ENCODE results near the gene OXCT1. TPM values are rescaled to one million over a fixed set of nuclear protein-coding genes. Genes with fewer than 3 reads are reported as not detected.

OXCT1 gene
- 42.7 and 48.7 TPM in 2 replicates for total RNA-seq (2014; rRNA removed; shearing (Covaris generic))

DNA sequence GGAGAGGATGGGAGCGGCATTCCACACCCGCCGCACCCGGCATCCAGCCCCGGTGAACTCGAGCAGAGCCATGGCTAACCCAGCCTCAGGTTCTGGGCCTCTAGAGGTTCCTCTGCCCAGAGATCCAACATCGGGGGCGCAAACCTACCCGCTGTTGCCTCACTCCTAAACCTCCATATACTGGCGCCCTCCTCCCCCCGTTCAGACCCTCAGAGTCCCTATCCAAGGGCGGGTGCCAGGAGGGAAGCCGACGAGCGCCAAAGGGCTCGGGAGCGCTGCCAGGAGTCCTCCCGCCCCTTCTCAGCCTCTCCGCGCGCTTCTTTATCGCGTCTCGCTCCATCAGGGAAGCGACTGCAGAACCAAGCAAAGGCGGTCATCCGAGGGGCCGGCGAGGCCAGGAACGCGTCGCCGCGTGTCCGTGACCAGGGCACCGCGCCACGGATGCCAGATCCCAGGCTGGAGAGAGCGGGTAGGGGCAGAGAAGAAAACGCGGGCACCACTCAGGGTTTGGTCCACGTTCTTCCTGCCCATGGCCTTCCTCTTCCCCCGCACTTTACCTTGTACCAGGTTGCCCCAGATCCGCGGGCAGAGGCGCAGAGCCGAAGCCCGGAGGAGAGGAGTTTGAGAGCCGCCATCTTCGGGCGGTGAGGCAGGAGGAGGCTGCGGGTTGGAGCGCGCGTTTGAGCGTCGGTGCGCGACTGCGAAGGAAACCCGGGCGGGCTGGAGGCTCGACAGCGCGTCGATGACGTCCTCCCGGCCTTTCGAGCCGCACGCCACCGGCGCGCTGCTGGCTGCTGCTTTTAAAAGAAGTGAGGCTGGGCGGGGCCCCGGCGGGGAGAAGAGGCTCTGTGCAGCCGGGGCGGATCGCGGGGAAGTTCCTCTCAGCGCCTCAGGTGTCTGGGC lies at the start of gene OXCT1:
TSS of gene OXCT1 (minus strand) at position 702 of the 903 bp plus-strand sequence. CDS start at position 635, 67 bp downstream.
- H3K4me3 ChIP-seq = peak within 1 kb of the TSS; percentile 61
- peak; percentile 77 to 84 for DNase-seq (ENCODE audit: low read depth in 1 of 2, low spot score in 2 of 2)
- peak within 1 kb of the TSS; percentile 35 for H3K27ac ChIP-seq

DNA sequence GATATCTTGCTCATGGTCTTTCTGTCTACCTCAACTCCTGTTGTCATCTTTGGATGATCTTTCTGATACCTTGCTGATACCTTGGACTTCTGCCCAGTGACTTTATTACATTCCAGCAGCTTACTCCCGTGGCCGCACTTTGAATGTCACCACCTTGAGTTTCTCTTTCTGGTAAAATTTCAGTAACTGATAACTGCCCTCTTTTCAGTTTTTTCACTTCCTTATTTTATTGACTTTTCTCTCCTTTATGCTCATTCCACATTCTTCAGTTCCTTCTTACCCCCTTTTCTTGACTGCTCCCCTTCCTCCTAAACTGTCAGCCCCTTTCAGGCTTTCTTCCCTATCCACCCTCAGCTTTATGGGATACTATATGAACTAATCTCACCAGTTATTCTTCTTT lies 47.9 kb upstream of the OXCT1 start:
- no peak for DNase-seq (ENCODE audit: low read depth in 1 of 2, low spot score in 2 of 2)
- Histone ChIP-seq H3K36me3 (peaks cover 49% of the 10 kb centered on the region), H3K4me1 (replicated peaks) (peaks cover 4% of the 10 kb centered on the region; the same call in 1 of the 2 replicates), H3K4me3 (no peak overlapping the region), H3K9me3 (replicated peaks) (no peaks in the 10 kb centered on the region), H3K27me3 (replicated peaks) (no peaks in the 10 kb centered on the region), H3K27ac (no peak overlapping the region)

More for the DNA sequence above, at the start of gene OXCT1:
- Histone ChIP-seq H3K36me3 (no peaks in the 10 kb centered on the region), H3K9me3 (replicated peaks) (no peaks in the 10 kb centered on the region), H3K4me1 (replicated peaks) (peaks cover 14% of the 10 kb centered on the region), H3K27me3 (replicated peaks) (no peaks in the 10 kb centered on the region)

DNA sequence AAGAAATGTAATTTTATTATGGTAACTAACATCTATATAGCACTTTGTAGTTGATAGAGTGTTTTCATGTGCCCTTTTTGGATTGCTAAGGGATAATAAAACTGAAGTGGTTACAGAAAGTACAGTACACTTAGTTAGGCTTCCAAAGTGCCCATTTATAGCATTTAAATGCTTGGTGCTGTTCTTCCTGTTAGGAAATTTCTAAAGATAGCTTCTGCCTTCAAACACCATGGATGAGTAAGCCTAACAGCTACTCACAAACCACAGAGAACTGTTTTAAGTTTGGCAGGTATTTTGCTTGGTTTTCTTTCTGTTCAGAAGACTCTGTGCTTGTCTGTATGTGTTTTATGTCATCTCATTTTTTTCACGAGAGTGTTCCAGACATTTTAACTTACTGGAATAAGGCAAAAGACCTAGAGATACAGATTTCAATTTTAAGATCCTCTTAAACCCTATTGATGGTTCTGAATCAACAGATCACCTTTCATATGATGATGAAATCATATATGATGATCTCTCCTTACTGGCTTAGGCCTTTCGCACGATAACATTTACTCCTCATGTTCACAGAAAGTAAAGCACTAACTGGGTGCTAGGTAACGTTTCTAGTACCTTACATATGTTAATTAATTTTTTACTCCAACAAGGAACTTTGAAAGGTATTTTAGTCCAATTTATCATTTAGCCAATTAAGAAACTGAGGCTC lies 38.3 kb upstream of the OXCT1 start:
- Histone ChIP-seq H3K4me1 (replicated peaks) (peaks cover 4% of the 10 kb centered on the region), H3K27ac (no peak overlapping the region), H3K9me3 (replicated peaks) (no peaks in the 10 kb centered on the region), H3K4me3 (no peak overlapping the region), H3K27me3 (replicated peaks) (no peaks in the 10 kb centered on the region), H3K36me3 (peaks cover 68% of the 10 kb centered on the region)
- DNase-seq (ENCODE audit: low read depth in 1 of 2, low spot score in 2 of 2) = no peak

DNA sequence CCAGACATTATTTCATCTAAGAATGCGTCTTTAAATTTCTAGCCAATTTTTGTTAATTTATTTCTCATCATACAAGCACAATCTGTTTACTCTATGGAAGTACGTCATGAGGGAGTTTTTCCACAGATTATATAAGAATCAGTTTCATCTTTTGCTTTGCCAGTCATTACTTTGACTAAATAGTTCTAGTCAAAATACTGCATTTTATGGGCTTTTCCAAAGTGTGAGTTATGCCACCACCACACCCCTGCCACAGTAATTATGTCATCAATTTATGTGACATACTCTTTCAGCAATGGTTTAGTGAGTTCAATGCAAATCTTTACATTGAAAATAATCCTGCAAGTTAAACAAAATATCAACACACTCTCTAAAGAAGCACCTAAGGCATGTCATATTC lies 35.9 kb upstream of the OXCT1 start:
- Histone ChIP-seq H3K27me3 (replicated peaks) (no peaks in the 10 kb centered on the region), H3K9me3 (replicated peaks) (no peaks in the 10 kb centered on the region), H3K27ac (no peak overlapping the region), H3K36me3 (peaks cover 47% of the 10 kb centered on the region), H3K4me1 (replicated peaks) (peaks cover 8% of the 10 kb centered on the region), H3K4me3 (no peak overlapping the region)
- no peak for DNase-seq (ENCODE audit: low read depth in 1 of 2, low spot score in 2 of 2)

DNA sequence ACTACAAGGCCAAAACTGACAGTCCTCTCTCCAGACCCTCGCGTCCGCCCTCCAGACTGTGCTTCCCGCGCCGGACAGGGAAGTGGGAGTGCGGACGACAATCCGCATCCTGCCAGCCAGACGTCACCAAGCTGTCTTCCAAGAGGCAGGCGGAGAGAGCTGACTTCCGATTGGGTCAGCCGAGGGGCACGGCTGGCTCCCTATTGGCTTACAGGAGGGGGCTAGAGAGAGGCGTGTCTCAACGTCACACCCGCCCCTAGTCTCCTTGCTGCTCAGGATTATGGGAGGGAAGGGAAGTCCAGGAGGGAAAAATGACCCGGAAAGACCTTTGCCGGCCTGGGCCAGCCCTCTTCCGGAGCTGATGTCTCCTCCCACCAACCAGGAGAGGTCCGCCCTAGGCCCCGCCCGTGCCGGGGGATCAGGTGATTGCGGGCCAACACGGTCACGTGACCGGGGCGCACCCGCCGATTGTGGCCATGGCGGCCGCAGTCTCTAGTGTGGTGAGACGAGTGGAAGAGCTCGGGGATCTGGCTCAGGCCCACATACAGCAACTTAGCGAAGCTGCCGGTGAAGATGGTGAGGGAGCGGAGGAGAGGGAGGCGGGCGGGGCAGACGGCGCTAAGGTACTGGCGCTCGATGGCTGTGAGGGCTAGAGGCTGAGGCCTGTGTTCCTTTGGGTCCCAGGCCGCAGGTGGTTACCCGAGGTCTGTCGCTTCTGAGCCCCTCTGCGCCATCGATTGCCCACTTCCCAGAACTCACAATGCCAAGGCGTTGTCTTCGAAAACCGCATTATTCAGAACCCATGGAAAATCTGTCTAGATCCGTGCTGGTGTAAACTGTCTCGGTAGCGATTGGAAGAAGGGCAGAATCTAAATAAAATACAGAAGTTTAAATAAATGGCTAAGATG lies 33.9 kb upstream of the OXCT1 start, which contains the start of gene RIMOC1:
TSS of gene RIMOC1 (plus strand) at position 453 of the 908 bp plus-strand sequence. CDS start at position 477, 24 bp downstream.
- Histone ChIP-seq H3K4me3 (peak within 1 kb of the TSS; percentile 59), H3K9me3 (replicated peaks) (no peaks in the 10 kb centered on the region), H3K36me3 (peaks cover 33% of the 10 kb centered on the region), H3K4me1 (replicated peaks) (peaks cover 8% of the 10 kb centered on the region), H3K27me3 (replicated peaks) (no peaks in the 10 kb centered on the region), H3K27ac (peak within 1 kb of the TSS; percentile 45)
- peak; percentile 99 for DNase-seq (ENCODE audit: low read depth in 1 of 2, low spot score in 2 of 2)

DNA sequence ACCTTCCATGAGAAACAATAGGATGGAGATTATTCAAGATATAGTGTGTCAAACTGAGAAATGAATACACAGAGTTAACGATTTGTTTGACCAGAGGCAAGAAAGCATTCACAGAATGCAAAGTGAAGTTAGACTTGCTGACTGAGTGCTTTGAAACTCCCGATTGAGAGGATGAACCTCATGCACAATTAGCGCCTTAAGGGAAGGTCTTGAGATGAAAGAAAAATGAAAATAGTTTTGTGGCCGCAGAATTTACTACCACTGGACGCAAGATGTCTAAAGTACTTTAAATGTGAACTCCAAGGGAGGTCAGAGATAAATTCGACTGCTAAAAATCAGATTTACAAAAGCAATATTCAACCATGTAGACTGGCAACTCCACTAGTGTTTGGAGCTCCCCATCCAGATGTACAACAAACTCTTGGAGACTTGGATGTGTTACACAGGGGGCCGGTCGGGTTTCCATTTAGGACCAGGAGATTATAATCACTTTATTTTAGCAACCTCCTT lies 33.2 kb upstream of the OXCT1 start:
- H3K36me3 ChIP-seq = peaks cover 26% of the 10 kb centered on the region
- H3K4me3 ChIP-seq = peak overlapping the region; percentile 59
- H3K27me3 ChIP-seq (replicated peaks) = no peaks in the 10 kb centered on the region
- peak in 1 of 2 experiments; percentile 2 for DNase-seq (ENCODE audit: low read depth in 1 of 2, low spot score in 2 of 2)
- no peaks in the 10 kb centered on the region for H3K9me3 ChIP-seq (replicated peaks)
- peak overlapping the region; percentile 45 for H3K27ac ChIP-seq
- H3K4me1 ChIP-seq (replicated peaks) = peaks cover 8% of the 10 kb centered on the region

DNA sequence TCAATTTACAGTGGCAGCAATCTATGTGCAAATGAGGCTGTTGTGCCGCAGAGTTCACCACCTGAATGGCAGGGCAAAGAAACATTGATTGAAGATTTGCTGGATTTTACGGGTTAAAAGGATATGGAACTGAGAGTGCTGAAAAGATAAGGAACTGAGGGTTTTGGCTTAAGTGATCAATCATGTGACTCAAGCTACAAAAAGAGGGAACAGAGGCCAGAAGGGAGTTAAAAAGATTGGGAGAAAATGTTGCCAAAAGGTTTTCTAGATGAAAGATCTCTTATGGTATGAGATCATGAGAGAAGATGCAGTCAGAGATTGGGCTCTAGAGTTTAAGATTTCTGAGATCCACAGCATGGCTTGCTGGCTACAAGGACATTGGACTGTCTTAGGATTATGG lies 26.0 kb upstream of the OXCT1 start:
- H3K9me3 ChIP-seq (replicated peaks) = no peaks in the 10 kb centered on the region
- no peaks in the 10 kb centered on the region for H3K4me1 ChIP-seq (replicated peaks)
- no peak overlapping the region for H3K4me3 ChIP-seq
- peaks cover 11% of the 10 kb centered on the region; the same call in 1 of the 2 replicates for H3K27me3 ChIP-seq (replicated peaks)
- no peak for DNase-seq (ENCODE audit: low read depth in 1 of 2, low spot score in 2 of 2)
- H3K27ac ChIP-seq = no peak overlapping the region
- H3K36me3 ChIP-seq = no peaks in the 10 kb centered on the region

DNA sequence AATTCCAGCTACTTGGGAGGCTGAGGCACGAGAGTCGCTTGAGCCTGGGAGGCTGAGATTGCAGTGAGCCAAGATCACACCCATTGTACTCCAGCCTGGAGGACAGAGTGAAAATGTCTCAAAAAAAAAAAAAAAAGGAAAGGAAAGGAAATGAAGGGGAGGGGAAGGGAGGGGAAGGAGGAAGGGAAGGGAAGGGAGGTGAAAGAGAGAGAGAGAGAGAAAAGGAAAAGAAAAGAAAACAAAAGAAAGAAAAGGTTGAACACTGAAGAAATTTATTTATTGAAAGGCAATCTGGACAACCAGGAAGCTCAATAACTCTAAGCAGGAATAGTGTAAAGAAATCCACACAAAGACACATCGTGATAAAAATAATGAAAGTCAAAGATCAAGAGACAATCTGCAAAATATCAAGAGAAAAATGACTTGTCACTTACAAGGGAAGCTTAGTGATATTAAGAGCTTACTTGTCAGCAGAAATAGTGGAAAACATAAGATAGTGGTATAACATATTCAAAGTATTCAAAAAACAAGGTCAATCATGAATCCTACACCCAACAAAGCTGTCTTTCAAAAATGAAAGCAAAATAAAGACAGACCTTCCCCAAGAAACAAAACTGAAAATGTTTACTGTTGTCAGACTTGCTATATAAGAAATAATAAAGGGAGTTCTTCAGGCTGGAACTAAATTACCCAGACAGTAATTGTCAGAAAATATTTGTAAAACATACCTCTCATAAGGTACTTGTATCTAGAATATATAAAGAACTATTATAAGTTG lies 23.0 kb upstream of the OXCT1 start:
- Histone ChIP-seq H3K4me1 (replicated peaks) (no peaks in the 10 kb centered on the region), H3K9me3 (replicated peaks) (no peaks in the 10 kb centered on the region), H3K4me3 (no peak overlapping the region), H3K27me3 (replicated peaks) (peaks cover 11% of the 10 kb centered on the region; the same call in 1 of the 2 replicates), H3K27ac (no peak overlapping the region), H3K36me3 (no peaks in the 10 kb centered on the region)
- DNase-seq (ENCODE audit: low read depth in 1 of 2, low spot score in 2 of 2) = no peak

DNA sequence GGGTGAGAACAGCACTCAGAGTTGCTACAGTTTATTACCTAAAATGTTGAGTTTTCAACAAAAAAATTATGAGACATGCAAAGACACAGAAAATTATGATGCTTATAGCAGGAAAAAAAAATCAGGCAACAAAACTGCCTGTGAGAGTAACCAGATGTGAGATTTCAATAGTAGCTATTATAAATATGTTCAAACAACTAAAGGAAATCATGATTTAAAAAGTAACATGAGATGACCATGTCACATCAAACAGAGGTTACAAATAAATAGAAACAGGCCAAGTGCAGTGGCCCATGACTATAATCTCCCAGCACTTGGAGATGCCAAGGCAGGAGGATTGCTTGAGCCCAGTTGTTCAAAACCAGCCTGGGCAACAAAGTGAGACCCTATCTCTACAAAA lies 21.8 kb upstream of the OXCT1 start:
- Histone ChIP-seq H3K27ac (no peak overlapping the region), H3K4me3 (no peak overlapping the region), H3K9me3 (replicated peaks) (no peaks in the 10 kb centered on the region), H3K36me3 (no peaks in the 10 kb centered on the region), H3K27me3 (replicated peaks) (peaks cover 7% of the 10 kb centered on the region; the same call in 1 of the 2 replicates), H3K4me1 (replicated peaks) (no peaks in the 10 kb centered on the region)
- DNase-seq (ENCODE audit: low read depth in 1 of 2, low spot score in 2 of 2) = no peak

DNA sequence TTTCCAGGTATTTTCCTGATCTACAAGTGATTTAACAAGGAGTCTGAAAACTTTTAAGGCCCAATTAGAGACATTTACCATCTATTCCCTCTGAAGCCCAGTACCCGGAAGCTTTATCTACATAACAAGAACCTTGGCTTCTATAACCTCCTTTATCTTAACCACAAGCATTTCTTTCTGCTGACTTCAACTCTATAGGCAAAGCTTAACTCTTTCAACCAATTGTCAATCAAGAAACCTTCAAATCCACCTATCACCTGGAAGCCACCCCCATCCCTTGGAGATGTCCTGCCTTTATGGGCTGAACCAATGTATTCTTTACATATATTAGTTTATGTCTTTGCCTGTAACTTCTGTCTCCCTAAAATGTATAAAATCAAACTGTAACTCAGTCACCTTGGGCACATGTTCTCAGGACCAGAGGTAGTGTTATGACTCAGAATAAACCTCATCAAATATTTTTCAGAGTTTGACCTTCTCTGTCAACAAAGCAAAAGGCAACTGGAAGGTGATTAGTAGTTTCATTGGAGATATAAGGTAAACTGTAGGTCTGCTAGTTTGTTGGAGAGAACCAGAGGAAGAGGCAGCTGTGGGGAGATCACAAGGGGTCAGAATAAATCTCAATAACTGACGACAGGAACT lies 21.0 kb upstream of the OXCT1 start:
- Histone ChIP-seq H3K4me1 (replicated peaks) (no peaks in the 10 kb centered on the region), H3K4me3 (no peak overlapping the region), H3K27ac (no peak overlapping the region), H3K9me3 (replicated peaks) (no peaks in the 10 kb centered on the region), H3K27me3 (replicated peaks) (peaks cover 7% of the 10 kb centered on the region; the same call in 1 of the 2 replicates), H3K36me3 (no peaks in the 10 kb centered on the region)
- DNase-seq (ENCODE audit: low read depth in 1 of 2, low spot score in 2 of 2) = no peak

DNA sequence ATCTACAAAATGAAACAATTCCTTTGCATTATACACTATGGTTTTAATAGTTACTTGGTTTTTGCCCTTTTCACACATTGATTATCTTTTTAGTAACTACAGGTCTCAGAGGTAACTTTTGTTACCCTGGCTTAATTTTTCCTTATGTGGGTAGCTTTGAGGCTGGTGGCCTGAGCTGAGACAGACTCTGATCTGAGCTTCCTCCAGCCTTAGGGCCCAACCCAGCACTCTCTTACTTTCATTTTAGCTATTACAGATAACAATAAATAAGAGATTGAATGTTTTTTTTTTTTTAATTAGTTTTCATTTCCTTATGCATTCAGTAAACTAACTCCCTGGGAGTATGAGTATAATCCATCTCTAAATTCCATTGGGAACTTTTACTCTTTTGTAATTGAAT lies 15.1 kb upstream of the OXCT1 start:
- H3K36me3 ChIP-seq = no peaks in the 10 kb centered on the region
- no peaks in the 10 kb centered on the region for H3K4me1 ChIP-seq (replicated peaks)
- no peak overlapping the region for H3K4me3 ChIP-seq
- H3K9me3 ChIP-seq (replicated peaks) = no peaks in the 10 kb centered on the region
- no peaks in the 10 kb centered on the region for H3K27me3 ChIP-seq (replicated peaks)
- H3K27ac ChIP-seq = no peak overlapping the region
- DNase-seq (ENCODE audit: low read depth in 1 of 2, low spot score in 2 of 2) = no peak

DNA sequence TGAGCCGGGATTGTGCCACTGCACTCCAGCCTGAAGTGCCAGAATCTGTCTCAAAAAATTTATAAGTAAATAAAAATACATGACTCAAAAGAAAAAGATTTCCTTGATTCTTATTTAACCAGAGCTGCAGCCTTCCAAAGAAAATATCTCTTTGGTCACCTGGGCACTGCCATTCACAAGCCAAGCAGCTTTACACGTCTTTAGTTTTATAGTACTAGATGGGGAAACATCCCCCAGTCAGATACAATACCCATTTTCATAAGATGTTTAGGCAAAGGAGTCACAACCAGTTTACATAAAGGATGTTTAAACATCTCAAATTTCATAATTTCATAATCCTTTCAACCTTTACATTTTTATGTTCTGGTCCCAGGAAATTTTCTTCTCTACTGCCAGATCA lies 13.7 kb upstream of the OXCT1 start:
- H3K36me3 ChIP-seq = no peaks in the 10 kb centered on the region
- no peaks in the 10 kb centered on the region for H3K27me3 ChIP-seq (replicated peaks)
- no peak for DNase-seq (ENCODE audit: low read depth in 1 of 2, low spot score in 2 of 2)
- no peak overlapping the region for H3K27ac ChIP-seq
- H3K4me1 ChIP-seq (replicated peaks) = no peaks in the 10 kb centered on the region
- H3K9me3 ChIP-seq (replicated peaks) = no peaks in the 10 kb centered on the region
- no peak overlapping the region for H3K4me3 ChIP-seq

Data from SJSA1 (cell line).